Kidney (tissue), 14 donors: Measurements from ENCODE around the gene NANS. TPM values are rescaled to one million over a fixed set of nuclear protein-coding genes. Genes with fewer than 3 reads are reported as not detected.

ENCODE experiments used
- DNase-seq, 5 donors: peaks; one replicate each; pipeline ENCODE4 v3.0.0-alpha.2; 2013 to 2020
- FAIRE-seq: peaks from 2 replicates; lab custom pipeline; 2012; peaks lifted over from hg19 to GRCh38; lab: Jason Lieb, UNC
- H3K27ac ChIP-seq, 2 donors: one replicate each; pipeline ENCODE4 v1.7.0; 2013; ENCODE audit warnings: low read depth in 2 of 2, low read length in 2 of 2, inconsistent platforms in 1 of 2
- H3K27me3 ChIP-seq: one replicate; pipeline ENCODE4 v1.7.1; 2013; ENCODE audit warnings: low read length, inconsistent platforms; ENCODE audit not compliant: control insufficient read depth, insufficient read depth
- H3K36me3 ChIP-seq, 3 donors: one replicate each; pipeline versions ENCODE4 v1.7.0 to v1.7.1; 2013; ENCODE audit warnings: low read length in 3 of 3, control low read depth in 1 of 3, inconsistent platforms in 1 of 3; ENCODE audit not compliant: insufficient read depth in 3 of 3, control insufficient read depth in 2 of 3
- H3K4me1 ChIP-seq, 3 donors: one replicate each; pipeline versions ENCODE4 v1.7.0 to v1.7.1; 2013; ENCODE audit warnings: low read length in 3 of 3, inconsistent platforms in 1 of 3, low read depth in 1 of 3; ENCODE audit not compliant: control insufficient read depth in 2 of 3, insufficient read depth in 2 of 3
- H3K4me3 ChIP-seq, 3 donors: one replicate each; pipeline versions ENCODE4 v1.7.0 to v1.8.1; 2013; ENCODE audit warnings: low read length in 3 of 3, control low read depth in 1 of 3, inconsistent platforms in 1 of 3
- H3K9ac ChIP-seq, 3 donors: one replicate each; pipeline versions ENCODE4 v1.7.0 to v1.7.1; 2013; ENCODE audit warnings: low read length in 3 of 3, control low read depth in 1 of 3, inconsistent platforms in 1 of 3
- H3K9me3 ChIP-seq, 3 donors: one replicate each; pipeline versions ENCODE4 v1.7.0 to v1.7.1; 2013; ENCODE audit warnings: low read length in 3 of 3, control low read depth in 1 of 3, inconsistent platforms in 1 of 3; ENCODE audit not compliant: control insufficient read depth in 2 of 3, insufficient read depth in 1 of 3
- intact Hi-C: fragments of 100-400 bp; cut with DNase I; formaldehyde crosslinking; loops from one replicate; pipeline ENCODE4 v1.11.1; 2022
- polyA plus RNA-seq: library from polyadenylated mRNA; stranded (reverse); fragments of 350-450 nt; fragmentation: Illumina TruSeq; extraction: RNeasy Lipid Tissue Mini Kit (QIAGEN cat#74804); gene quantifications from one replicate; pipeline ENCODE4 v1.2.3, GENCODE V29; 2014; ENCODE audit warnings: low read depth, low replicate concordance; ENCODE audit not compliant: insufficient read depth
- total RNA-seq: library from RNA; stranded (reverse); fragmentation: NEBNext Ultra II Directional; extraction: Animal tissue kit (Norgen Biotek cat#: 25700); gene quantifications from one replicate; pipeline ENCODE4 v1.2.1, GENCODE V29; 2021
- TF ChIP-seq, protein P1 (sequence below): IDR thresholded peaks from 3 replicates; pipeline ENCODE4 v1.5.1; 2012; ENCODE audit warnings: mild to moderate bottlenecking, moderate library complexity, borderline replicate concordance; ENCODE audit not compliant: insufficient read depth; ENCODE audit errors: extremely low read depth
- donor health status: control.
- donor health status: control.
- donor health status: control.
- donor health status: control.
- donor health status: control.
- donor health status: DM: yes; HTN: yes; CAD: no.
- donor health status: Normal renal cell carcinoma (clear cell type).

NANS gene
- total and polyA plus RNA-seq, 2 donors from 2014 or later: 35.8 to 47.7 TPM

GRCh38 chr9:98117984-98118639 lies 61.6 kb downstream of the NANS start:
- peak overlapping the region in 2 of 3 donors; percentile 1 to 60 for H3K9ac ChIP-seq
- TF ChIP-seq, protein P1, sequence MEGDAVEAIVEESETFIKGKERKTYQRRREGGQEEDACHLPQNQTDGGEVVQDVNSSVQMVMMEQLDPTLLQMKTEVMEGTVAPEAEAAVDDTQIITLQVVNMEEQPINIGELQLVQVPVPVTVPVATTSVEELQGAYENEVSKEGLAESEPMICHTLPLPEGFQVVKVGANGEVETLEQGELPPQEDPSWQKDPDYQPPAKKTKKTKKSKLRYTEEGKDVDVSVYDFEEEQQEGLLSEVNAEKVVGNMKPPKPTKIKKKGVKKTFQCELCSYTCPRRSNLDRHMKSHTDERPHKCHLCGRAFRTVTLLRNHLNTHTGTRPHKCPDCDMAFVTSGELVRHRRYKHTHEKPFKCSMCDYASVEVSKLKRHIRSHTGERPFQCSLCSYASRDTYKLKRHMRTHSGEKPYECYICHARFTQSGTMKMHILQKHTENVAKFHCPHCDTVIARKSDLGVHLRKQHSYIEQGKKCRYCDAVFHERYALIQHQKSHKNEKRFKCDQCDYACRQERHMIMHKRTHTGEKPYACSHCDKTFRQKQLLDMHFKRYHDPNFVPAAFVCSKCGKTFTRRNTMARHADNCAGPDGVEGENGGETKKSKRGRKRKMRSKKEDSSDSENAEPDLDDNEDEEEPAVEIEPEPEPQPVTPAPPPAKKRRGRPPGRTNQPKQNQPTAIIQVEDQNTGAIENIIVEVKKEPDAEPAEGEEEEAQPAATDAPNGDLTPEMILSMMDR: no peak

DNA sequence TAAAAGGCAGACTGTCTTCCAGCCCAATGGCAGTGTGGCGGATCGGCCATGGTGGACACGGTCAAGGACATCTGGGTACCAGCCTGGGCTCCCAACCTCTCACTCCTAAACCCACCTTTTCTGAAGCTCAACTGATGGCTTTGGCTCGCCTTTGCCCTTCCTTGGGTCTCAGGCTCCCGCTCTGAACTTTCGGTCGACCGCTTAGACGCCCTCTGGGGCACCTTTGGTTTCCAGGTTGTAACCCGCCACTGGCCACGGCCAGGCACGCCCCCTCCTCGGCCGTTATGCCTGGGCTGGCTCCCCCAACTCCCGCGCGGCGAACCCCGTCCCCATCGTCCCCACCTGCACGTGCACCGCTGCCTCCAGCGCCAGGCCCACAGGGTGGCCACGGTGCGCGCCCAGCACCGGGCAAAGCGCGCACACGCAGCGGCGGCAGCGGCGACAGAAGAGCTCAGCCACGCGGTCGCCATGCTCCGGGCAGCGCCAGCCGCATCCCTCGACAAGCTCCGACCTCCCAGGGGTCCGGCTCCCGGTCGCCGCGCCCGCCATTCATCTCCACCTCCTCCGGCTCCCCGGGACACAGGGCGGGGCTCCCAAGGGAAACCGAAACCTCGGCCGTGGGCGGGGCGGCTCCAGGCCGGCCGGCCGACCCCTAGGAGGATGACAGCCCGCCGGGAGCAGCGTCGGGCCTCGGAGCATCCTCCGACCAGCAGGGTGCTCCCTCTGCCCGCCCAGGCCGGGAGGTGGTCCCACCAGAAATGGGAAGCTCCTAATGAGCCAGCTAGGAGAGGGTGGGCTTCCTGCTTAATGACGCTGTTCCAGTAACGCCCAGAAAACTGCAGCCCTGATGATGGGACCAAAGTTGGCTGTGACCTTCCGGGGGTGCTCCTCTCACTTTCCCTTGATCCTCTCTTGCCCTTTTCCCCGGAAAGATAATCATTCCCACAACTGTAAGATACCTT lies 62.4 kb downstream of the NANS start, which contains the start of gene TRIM14:
TSS of gene TRIM14 (minus strand) at position 583 of the 962 bp plus-strand sequence. CDS start at position 549, 34 bp downstream.
- intact Hi-C loops: no loop called here
- FAIRE-seq: no peak

More at GRCh38 chr9:98117984-98118639, 61.6 kb downstream of the NANS start:
- no peaks in the 10 kb centered on the region for H3K27me3 ChIP-seq
- peak overlapping the region in 2 of 3 donors; percentile 86 to 88 for H3K4me3 ChIP-seq
- peak overlapping the region; percentile 79 to 82 for H3K27ac ChIP-seq
- intact Hi-C loops: no loop called here
- FAIRE-seq (no peak), DNase-seq (peak in 3 of 5 donors; percentile 17 to 41 (median 28))
- H3K9me3 ChIP-seq: no peaks in the 10 kb centered on the region
- no peaks in the 10 kb centered on the region for H3K36me3 ChIP-seq
- peaks cover 0 to 5% (median 3%) of the 10 kb centered on the region in 3 donors for H3K4me1 ChIP-seq

GRCh38 chr9:98120476-98120875 lies 63.9 kb downstream of the NANS start:
- Histone ChIP-seq H3K27me3 (no peaks in the 10 kb centered on the region), H3K4me3 (no peak overlapping the region), H3K27ac (peak overlapping the region in 1 of 2 donors; percentile 54), H3K9ac (no peak overlapping the region), H3K4me1 (peaks cover 0 to 5% (median 3%) of the 10 kb centered on the region in 3 donors), H3K36me3 (no peaks in the 10 kb centered on the region), H3K9me3 (no peaks in the 10 kb centered on the region)
- intact Hi-C loops: no loop called here
- FAIRE-seq (no peak), DNase-seq (peak in 1 of 5 donors; percentile 25)
- TF ChIP-seq, protein P1: no peak

More for the DNA sequence above, 62.4 kb downstream of the NANS start, which contains the start of gene TRIM14:
- H3K4me1 ChIP-seq: peaks cover 0 to 5% (median 3%) of the 10 kb centered on the region in 3 donors
- no peaks in the 10 kb centered on the region for H3K27me3 ChIP-seq
- H3K9ac ChIP-seq: peak within 1 kb of the TSS; percentile 1 to 60 (median 10)
- H3K27ac ChIP-seq: peak within 1 kb of the TSS; percentile 79 to 82
- TF ChIP-seq, protein P1: no peak
- no peaks in the 10 kb centered on the region for H3K36me3 ChIP-seq
- H3K9me3 ChIP-seq: no peaks in the 10 kb centered on the region
- DNase-seq: peak; percentile 74 to 87 (median 81)
- H3K4me3 ChIP-seq: peak within 1 kb of the TSS; percentile 36 to 88 (median 86)
